HG02798 (cell line): Measurements from ENCODE around the gene MOB4.
"Not testable (repeated sequence)": the region's sequence is repeated elsewhere in the genome, so short reads cannot be mapped to it uniquely, and the experiment has no call there.

Source experiments
- ATAC-seq: cut with Tn5 transposase; IDR thresholded peaks from one replicate; pipeline ENCODE4 v1.9.1; 2021; ENCODE audit warnings: mild to moderate bottlenecking; ENCODE audit not compliant: unreplicated experiment, poor library complexity

MOB4 gene

DNA sequence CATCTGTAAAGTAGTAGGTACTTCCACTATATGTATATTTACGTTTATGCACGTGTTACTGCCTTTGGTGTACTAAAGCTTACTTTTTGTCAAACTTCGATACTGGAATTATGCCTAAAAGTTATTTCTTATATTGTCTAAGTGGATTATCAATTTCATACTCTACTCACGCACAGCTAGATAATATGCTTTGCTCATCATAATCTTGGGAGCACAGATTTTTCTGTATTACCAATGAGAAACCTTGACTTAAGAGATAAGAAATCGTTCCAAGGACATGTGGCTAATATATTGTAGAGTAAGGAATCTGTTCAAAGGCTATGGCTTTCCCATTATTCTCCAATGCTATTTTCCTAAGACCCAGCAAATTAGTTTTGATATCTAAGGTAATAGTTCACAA is 9.2 kb upstream of the MOB4 start:
- no peak for ATAC-seq

DNA sequence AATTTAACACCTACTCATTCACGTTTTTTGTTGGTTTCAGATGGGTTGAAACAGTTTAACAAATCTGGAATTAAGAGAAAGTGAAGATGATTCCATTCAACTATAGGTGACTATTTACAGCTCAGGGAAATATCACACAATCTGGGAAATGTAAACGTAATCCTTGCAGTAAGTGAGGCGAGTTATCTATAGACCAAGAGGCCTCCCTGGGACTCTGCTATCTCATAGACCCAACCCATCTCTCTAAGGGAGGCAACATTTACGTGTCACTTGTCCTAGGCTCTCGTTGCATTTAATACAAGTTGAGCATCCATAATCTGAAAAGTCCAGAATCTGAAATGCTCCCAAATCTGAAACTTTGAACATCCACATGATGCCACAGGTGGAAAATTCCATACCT is 2.0 kb upstream of the MOB4 start:
- ATAC-seq = no peak

DNA sequence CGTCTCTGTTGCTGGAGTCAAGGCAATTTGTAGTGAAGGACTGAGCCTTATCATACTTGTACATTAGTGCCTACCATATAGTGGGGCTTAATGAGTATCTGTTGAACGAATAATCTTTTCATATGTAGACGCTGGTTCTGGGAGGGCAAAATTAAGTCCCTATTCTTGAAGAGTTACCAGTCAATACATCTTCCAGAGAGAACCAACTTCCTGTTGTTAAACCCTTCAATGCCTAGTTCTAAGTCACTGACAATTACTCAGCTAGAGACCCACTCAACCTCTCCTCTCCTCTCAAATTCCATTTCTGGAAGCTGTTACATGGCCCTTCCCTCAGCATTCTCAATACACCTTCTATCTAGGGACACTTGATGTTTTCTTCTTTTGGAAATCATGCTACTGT is 1.1 kb upstream of the MOB4 start:
- no peak for ATAC-seq

DNA sequence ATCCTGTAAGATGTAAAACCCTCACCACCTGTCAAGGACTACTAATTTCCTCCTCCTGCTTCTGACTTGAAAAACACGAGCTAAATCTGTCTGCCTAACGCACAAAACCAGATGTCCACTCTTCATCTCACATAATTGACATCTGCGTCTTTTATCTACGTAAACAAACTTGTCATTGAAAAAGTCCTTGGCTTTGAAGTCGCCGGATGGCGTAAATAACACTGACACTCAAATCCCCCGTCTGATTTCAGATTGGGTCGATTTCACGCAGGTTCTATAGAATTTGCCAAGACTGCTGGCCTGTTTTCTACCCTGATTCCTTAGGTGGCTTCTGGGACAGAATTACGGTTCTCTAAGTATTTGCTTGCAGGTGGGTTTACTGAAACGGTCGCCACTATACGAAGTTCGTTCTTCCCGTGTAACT is 539 bp upstream of the MOB4 start:
- no peak for ATAC-seq

DNA sequence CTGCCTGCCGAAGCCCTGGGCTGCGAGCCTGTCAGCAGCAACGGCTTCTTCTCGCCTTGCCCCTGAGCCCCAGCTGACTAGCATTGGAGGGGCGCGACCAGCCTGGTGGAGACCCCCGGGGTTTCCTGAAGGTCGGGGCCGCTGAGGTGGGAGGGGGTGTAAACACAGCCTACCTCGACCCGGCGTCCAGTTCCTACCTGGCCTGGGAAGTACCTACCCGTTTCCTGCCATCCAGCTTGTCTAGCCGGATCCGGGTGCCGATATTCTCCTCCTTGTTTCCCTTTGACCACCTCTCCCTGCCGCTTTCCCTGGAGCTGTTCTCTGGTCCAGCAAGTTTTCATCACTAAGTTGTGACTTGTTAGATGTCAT is 511 bp downstream of the MOB4 start:
- no peak for ATAC-seq

DNA sequence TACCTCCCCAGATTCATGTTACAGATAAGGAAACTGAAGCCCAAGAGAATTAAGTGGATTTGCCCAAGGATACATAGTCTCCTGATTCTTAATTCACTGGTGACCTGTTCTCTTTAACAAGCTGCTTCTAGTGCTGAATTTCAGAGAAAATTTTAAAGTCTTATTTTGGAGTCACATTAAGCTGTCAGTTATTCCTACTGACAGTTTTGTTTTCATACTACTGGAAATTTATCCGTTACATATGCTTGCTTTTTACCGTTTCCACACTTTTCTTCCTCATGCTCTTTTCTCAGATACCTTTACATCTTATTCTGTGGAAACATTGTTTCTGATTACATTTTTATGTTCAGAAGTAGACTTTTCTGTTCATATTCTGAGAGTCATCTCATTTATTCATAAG is 1.3 kb downstream of the MOB4 start:
- ATAC-seq = no peak

DNA sequence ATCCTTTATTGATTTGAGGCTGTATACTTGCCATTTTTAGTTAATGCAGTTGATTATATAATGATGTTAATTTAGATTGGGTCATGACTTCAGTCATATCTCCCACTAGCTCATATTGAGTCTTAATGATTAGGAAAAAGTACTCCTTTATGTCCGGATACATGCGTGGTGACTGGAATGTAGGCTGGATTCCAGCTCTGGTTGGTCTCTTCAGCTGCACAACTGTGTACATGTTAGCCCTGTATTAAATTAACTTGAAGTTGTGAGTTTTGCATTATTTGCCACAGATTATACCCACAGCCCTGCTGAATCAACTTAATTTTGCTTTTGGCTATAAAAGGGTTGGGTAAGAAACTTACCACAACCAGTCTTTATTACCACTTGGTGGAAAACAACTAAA is 22.5 kb downstream of the MOB4 start:
- ATAC-seq = no peak

DNA sequence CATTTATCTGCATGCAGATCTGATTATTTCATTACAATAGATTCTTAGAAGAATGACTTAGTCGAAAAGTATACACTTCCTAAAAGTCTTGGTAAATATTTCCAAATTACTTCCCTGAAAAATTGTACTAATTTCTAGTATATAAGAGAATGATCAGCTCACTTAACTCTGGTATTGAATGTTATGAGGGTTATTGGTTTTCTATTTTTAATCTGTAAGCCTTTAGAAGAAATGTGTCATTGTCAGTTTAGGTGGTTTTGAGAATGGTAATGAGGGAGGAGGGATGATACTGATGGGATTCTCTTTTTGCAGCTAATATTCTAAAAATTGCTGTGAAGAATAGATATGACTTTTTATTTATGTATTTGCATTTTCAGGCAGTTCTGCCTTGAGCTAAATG is 23.9 kb downstream of the MOB4 start:
- no peak for ATAC-seq

DNA sequence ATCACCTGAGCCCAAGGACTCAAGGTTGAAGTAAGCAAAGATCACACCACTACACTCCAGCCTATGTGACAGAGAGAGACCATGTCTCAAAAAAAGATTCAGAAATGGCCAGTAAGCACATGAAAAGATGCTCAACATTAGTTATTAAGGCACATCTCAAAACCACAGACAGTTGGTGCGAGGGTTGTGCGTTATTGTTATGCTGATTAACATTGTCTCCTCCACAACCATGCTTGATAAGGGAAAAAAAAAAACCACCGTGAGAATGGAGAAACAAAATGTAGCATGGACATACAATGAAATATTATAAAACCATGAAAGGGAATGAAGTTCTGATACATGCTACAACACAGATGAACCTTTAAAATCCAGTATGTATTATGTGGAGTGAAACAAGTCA is 27.3 kb downstream of the MOB4 start:
- ATAC-seq = no peak

DNA sequence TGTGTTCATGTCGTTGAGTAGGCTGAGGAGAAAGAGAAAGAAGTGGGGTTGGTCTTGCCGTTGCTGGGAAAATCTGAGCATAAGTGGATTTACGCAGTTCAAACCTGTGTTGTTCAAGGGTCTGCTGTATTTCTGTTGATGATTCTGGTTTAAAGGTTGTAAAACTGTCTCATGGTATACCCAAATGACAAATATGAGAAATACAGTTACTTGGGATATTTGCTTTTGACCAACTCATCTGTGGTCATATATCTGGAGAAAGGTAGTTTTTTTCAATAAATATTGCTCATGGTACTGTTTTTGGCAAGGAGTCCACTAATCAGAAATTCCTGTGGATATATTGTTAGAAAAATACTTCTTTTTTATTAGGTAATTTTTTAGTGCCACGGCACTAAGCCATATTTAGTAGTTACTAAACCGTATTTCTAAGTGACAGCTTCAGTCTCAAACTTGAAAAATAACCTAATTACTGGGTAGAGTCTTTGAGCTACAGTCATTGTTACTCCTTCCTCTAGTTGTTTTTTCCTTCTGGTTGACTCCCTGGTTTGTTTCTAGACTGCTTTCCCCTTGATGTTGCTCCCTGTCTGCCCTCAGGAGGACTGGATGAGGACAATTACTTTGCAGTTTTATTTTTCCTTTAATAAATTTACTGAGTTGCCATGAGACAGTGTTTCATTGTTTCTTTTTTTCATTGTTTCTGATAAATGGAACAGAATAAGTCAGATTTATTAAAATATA is 31.5 kb downstream of the MOB4 start:
- ATAC-seq = no peak

DNA sequence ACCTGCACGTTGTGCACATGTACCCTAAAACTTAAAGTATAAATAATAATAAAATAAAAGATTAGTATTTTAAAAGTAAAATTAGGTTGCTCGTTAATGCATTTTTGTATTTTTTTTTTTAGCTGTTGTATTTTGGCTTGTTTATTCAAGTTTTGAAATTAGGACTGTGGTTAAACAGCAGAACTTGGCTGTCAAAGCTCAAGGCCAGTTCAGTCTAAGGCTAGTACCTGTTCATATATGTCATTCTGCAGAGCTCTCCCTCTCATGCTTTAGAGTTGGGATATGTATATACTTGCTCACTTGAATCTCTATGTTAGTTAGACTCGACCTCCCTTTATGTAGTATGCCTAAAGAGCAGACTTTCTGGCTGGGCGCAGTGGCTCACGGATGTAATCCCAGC is 32.7 kb downstream of the MOB4 start:
- no peak for ATAC-seq

DNA sequence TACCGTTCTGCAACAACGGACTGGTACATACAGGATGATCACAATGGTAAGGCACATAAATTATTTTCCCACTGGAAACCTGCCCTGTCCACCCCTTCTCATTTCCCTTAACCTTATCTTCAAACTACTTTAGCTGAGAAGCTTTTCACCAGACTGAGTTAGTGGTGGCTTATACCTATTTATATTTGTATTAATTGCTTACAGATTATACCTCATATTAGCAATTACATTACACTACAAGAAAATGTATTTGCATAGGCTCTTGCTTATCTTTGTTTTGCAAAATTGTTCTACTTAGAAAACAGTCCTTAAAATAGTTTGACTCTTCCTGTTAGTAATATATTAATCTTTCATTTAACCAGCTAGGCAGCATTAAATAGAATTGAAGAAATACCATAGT is 35.4 kb downstream of the MOB4 start:
- ATAC-seq = not testable (repeated sequence)

DNA sequence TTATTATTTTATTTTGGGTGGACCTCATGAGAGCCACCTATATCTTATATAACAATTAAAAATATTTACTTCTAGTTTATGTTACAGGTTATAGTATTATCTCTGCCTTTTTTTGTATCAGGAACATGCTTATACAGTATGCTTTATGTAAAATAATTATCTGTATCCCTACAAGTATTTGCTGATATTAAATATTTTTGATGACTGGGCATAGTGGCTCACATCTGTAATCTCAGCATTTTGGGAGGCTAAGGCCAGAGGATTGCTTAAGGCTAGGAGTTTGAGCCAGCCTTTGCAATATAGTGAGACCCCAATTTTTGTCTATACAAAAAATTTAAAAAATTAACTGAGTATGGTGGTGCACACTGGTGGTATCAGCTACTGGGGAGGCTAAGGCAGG is 39.6 kb downstream of the MOB4 start:
- ATAC-seq = no peak

DNA sequence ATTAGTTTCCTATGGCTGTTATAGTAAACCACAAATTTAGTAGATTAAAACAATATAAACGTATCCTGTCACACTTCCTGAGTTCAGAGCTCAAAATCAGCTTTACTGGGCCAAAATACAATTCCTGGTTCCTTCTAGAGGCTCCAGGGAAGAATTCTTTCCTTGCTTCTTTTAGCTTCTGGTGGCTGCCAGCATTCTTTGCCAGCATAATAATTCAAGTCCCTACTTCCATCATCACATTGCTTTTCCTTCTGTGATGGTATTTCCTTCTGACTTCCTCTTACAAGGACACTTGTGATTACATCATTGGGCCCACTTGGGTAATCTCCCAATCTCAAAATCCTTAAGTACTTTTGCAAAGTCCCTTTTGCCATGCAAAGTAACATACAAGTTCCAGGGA is 40.6 kb downstream of the MOB4 start:
- ATAC-seq = no peak

DNA sequence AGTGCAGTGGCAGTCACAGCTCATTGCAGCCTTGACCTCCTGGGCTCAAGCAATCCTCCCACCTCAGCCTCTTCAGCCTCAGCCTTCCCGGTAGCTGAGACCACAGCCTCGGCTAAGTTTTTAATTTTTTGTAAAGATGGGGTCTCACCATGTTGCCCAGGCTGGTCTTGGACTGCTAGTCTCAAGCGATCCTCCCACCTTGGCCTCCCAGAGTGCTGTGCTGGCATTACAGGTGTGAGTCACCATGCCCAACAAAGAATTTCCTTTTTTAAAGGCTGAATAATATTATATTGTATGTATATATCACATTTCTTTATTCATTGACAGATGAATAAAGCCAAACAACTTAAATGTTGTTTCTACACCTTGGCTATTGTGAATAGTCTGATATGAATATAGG is 42.5 kb downstream of the MOB4 start:
- no peak for ATAC-seq

DNA sequence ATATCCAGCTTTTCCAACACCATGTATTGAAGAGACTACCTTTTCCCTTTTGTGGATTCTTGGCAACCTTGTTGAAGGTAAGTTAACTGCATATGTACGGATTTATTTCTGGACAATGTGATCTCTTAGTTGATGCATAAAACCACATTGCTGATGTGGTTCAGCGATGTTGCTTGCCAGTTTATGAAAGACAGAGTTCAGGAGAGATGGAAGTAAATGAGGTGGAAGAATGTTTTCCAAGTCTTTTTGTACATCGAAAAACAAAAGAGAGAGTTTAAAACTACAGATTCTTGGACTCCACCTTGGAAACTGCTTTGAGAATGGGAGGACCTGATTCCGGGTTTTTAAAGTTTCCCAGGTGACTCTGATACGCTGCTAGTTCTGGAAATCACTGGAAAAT is 43.8 kb downstream of the MOB4 start:
- ATAC-seq = no peak

DNA sequence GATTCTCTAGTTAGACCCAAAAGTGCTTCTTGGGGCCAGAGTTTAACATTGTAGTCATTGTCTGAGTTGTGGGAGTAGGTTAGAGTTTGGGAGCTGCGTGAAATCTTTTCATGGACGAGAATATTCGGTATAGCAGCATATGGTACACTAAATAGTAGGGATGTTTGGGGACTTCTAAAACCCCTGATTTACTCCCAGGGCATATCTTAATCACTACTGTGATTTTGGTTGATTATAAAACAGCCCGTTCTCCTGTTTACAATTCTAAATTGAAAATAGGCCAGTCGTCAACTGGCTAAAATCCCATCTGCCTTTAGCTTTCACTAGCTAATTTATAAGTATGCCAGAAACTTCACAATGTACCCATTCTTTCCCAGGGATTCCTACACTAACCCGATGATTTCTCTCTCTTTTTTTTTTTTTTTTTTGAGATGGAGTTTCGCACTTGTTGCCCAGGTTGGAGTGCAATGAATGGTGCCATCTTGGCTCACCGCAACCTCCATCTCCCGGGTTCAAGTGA is 44.3 kb downstream of the MOB4 start:
- no peak for ATAC-seq

DNA sequence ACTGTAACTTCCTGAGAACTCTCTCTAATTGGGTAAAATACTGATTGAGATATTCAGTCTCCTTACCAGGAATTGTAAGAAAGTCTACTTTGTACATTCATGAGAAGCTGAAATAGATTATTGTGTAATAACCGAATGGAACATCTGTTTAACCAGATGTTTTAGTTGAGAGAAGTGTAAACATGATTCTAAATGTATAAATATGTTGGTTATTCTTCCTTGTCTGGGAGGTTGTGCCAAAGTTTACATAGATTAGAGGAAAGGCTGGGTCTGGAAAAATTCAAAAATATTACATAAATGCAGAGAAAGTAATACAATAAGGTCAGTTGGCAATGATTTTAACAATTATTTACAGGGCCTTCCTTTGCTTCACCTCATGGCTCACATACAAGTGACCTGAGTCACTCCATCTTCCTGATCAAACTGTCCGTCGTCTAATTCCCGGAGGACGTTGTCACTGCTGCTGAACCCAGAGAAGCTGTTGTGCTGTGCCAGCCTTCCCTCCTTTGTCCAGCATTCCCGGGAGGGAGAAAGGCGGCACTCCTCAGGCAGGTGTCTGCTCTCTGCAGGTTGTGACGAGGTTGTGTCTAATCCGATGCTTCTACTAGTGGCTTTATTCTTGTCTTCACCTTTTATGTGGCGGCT is 55.9 kb downstream of the MOB4 start:
- no peak for ATAC-seq

DNA sequence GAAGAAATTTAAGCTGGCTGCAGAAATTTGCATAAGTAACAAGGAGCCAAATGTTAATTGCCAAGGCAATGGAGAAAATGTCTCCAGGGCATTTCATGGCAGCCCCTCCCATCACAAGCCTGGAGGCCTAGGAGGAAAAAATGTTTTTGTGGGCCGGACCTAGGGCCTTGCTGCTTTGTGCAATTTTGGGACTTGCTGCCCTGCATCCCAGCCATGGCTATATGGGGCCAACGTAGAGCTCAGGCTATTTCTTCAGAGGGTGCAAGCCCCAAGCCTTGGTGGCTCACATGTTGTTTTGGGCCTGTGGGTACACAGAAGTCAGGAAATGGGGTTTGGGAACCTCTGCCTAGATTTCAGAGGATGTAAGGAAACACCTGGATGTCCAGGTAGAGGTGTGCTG is 57.7 kb downstream of the MOB4 start:
- no peak for ATAC-seq

DNA sequence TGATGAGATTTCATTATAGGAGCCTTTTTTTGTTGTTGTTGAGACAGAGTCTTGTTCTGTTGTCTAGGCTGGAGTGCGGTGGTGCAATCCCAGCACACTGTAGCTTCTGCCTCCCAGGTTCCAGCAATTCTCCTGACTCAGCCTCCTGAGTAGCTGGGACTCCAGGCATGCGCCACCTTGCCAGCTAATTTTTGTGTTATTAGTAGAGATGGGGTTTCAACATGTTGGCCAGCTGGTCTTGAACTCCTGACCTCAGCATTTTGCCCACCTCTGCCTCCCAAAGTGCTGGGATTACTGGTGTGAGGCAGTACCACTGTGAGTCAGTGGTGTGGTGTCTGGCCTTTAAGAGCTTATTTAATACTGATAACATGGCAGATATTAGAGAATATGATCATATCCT is 60.1 kb downstream of the MOB4 start:
- ATAC-seq = no peak

DNA sequence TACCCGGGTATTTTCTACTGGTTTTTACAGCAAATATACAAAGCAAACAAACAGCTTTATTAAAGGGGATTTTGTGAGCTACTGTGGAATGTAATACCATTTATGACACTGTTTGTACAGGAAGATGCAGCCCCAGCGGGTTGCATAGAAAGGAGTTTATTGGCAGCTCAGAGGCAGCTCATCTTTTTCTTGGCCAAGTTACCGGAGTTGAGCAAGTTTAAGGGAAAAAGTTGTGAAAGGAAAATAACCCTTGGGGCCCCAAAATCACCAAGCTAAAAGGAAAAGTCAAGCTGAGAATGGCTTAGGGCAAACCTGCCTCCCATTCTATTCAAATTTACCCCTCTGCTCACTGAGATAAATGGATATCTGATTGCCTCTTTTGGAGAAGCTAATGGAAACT is 60.8 kb downstream of the MOB4 start:
- no peak for ATAC-seq

DNA sequence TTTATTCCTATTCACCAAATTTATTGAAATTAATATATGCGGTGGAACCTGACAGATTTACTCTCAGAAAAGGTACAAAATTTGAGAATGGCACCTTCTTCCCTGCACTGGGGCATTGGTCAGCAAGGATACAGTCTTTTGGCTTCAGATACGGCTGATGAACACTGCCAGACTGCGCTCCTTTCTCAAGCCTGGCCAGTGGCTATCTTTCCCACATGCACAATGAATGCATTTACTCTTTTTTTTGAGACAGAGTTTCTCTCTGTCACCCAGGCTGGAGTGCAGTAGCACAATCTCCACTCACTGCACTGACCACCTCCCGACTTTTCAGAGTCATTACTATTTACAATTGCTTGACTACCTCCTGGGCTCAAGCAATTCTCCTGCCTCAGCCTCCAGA is 61.6 kb downstream of the MOB4 start:
- ATAC-seq = no peak
